ENCODE data around the gene TRAPPC3L.

DNA sequence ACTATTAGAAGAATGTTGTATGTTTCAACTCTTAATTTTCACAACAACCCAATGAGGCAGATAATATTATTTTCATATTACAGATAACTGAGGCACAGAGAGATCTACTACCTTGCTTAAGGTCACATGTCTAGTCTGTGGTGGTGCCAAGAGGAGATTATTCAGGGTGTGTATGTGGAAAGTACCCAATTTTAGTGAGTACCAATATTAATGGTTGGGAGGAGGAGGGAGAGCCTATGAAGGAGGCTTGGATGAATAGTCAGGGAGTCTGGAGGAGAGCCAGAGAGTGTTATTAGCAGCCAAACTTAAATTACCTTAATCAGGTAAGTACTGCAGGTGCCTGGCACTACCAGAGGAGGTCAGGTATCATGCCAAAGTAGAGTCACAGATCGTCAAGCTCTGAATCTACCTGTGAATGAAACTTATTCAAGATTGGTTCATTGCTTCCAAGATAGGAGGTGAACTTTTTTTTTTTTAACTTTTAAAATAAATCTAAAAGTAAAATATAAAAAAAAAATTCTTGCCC is 95.2 kb downstream of the TRAPPC3L start:
- no peak for TF ChIP-seq POLR2A (IDR thresholded peaks at IDR 0.05; ENCODE audit: borderline replicate concordance, extremely low read depth, insufficient read depth, insufficient read length)
- TF ChIP-seq RAD21 (IDR thresholded peaks at IDR 0.05; ENCODE audit: low read depth) = no peak
- TF ChIP-seq, protein P1, sequence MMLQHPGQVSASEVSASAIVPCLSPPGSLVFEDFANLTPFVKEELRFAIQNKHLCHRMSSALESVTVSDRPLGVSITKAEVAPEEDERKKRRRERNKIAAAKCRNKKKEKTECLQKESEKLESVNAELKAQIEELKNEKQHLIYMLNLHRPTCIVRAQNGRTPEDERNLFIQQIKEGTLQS (IDR thresholded peaks at IDR 0.05) = no peak
- TF ChIP-seq, protein P2, sequence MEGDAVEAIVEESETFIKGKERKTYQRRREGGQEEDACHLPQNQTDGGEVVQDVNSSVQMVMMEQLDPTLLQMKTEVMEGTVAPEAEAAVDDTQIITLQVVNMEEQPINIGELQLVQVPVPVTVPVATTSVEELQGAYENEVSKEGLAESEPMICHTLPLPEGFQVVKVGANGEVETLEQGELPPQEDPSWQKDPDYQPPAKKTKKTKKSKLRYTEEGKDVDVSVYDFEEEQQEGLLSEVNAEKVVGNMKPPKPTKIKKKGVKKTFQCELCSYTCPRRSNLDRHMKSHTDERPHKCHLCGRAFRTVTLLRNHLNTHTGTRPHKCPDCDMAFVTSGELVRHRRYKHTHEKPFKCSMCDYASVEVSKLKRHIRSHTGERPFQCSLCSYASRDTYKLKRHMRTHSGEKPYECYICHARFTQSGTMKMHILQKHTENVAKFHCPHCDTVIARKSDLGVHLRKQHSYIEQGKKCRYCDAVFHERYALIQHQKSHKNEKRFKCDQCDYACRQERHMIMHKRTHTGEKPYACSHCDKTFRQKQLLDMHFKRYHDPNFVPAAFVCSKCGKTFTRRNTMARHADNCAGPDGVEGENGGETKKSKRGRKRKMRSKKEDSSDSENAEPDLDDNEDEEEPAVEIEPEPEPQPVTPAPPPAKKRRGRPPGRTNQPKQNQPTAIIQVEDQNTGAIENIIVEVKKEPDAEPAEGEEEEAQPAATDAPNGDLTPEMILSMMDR (IDR thresholded peaks at IDR 0.05 in 2 of 3, conservative IDR thresholded peaks at IDR 0.05 in 1 of 3; ENCODE audit: borderline replicate concordance in 1 of 3, insufficient read depth in 1 of 3, low read depth in 2 of 3, low read length in 2 of 3) = no peak
- no peak for TF ChIP-seq ZNF274 (IDR thresholded peaks at IDR 0.05; ENCODE audit: low read depth, low read length)
- no peak for TF ChIP-seq EZH2 (IDR thresholded peaks at IDR 0.05)

Data from HCT116 (cell line).